Gastrocnemius medialis (tissue), 4 donors: ENCODE measurements around the gene ZNF423.

Experiments used
- CTCF ChIP-seq, 5 experiments: fragments of 450-650 bp in 3 of 5; fragments of 200-600 bp in 2 of 5; sonication (generic) in 2 of 5; IDR thresholded peaks in 4 of 5; conservative IDR thresholded peaks in 1 of 5; 1 replicate in 4 of 5; 2 replicates in 1 of 5; pipeline ENCODE4 v1.5.1; 2016 to 2019; ENCODE audit warnings: antibody characterized with exemption in 5 of 5, mild to moderate bottlenecking in 3 of 5, moderate library complexity in 3 of 5
- POLR2A ChIP-seq, 2 donors: fragments of 450-650 bp; IDR thresholded peaks; one replicate each; pipeline ENCODE4 v1.6.1; 2017; ENCODE audit warnings: antibody characterized with exemption in 2 of 2, mild to moderate bottlenecking in 2 of 2, moderate library complexity in 2 of 2

DNA sequence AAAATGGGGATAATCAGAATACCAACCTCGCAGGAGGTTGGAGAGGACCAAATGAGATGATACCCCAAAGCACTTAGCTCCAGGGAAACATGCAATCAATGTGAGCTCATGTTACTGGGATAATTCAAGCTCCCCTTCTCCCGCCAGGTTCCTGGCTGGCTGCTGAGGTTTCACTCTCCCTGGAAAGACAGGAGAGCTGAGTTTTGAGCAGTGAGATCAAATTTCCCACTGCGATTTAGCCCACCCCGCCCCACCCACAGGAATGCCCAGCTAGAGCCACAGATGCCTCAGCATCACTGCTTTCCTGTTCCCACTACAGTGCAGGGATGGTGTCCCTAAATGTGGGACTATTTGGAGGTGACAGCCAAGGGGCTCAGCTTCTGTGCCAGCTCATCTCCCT, 56.7 kb downstream of the ZNF423 start:
- TF ChIP-seq CTCF (IDR thresholded peaks at IDR 0.05 in 4 of 5, conservative IDR thresholded peaks at IDR 0.05 in 1 of 5) (no peak), POLR2A (IDR thresholded peaks at IDR 0.05) (no peak)
